ENCODE measurements around the gene RPL22L1. TPM values are rescaled to one million over a fixed set of nuclear protein-coding genes. Genes with fewer than 3 reads are reported as not detected.
"Not testable (repeated sequence)": the region's sequence is repeated elsewhere in the genome, so short reads cannot be mapped to it uniquely, and the experiment has no call there.

The RPL22L1 gene
- total RNA-seq, 2 experiments from 2014 or later, result 51.7 to 58.9 TPM

DNA sequence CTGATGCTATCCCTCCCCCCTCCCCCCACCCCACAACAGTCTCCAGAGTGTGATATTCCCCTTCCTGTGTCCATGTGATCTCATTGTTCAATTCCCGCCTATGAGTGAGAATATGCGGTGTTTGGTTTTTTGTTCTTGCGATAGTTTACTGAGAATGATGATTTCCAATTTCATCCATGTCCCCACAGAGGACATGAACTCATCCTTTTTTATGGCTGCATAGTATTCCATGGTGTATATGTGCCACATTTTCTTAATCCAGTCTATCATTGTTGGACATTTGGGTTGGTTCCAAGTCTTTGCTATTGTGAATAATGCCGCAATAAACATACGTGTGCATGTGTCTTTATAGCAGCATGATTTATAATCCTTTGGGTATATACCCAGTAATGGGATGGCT, 8.7 kb upstream of the RPL22L1 start:
- H3K9me2 ChIP-seq (ENCODE audit: insufficient read depth, low read length); H3K4me3 ChIP-seq (ENCODE audit: low read depth, low read length, poor library complexity, severe bottlenecking); H3K79me2 ChIP-seq (ENCODE audit: insufficient read depth, low read depth, low read length); CTCF ChIA-PET (ENCODE audit: unreplicated experiment); intact Hi-C loops (cut with micrococcal nuclease; ENCODE audit: unreplicated experiment); H3K36me3 ChIP-seq (ENCODE audit: insufficient read depth, low read length); H3K4me2 ChIP-seq (ENCODE audit: low read length); H3K4me1 ChIP-seq (ENCODE audit: insufficient read depth, low read length, poor library complexity, severe bottlenecking); H4K20me1 ChIP-seq (ENCODE audit: insufficient read depth, low read length); H3K27ac ChIP-seq (ENCODE audit: low read depth, low read length, poor library complexity, severe bottlenecking); H3K9me3 ChIP-seq (ENCODE audit: low read length); H2AFZ ChIP-seq (ENCODE audit: low read length); BruUV-seq (replicated peaks); DNase-seq (ENCODE audit: low spot score): not testable (repeated sequence)
- POLR2A ChIA-PET, result interaction anchor here (0.7 kb wide), 1 partner anchor 112 kb away, joined by 3 read pairs; no protein-coding TSS in a partner anchor

DNA sequence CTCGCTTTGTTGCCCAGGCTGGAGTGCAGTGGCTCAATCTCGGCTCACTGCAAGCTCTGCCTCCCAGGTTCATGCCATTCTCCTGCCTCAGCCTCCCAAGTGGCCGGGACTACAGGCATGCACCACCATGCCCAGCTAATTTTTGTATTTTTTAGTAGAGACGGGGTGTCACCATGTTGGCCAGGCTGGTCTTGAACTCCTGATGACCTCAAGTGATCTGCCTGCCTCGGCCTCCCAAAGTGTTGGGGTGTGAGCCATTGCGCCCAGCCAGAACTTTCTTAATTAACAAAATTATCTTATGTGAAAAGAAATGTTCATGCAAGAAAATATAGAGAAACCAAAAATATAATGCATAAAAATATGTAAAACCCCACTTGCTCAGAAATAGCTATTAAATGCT, 7.3 kb upstream of the RPL22L1 start:
- DNase-seq (ENCODE audit: low spot score); H3K4me1 ChIP-seq (ENCODE audit: insufficient read depth, low read length, poor library complexity, severe bottlenecking); H4K20me1 ChIP-seq (ENCODE audit: insufficient read depth, low read length); intact Hi-C loops (cut with micrococcal nuclease; ENCODE audit: unreplicated experiment); H3K36me3 ChIP-seq (ENCODE audit: insufficient read depth, low read length); BruUV-seq (replicated peaks); H3K4me3 ChIP-seq (ENCODE audit: low read depth, low read length, poor library complexity, severe bottlenecking); H3K9me2 ChIP-seq (ENCODE audit: insufficient read depth, low read length); CTCF ChIA-PET (ENCODE audit: unreplicated experiment); H3K9me3 ChIP-seq (ENCODE audit: low read length); H3K4me2 ChIP-seq (ENCODE audit: low read length); H3K79me2 ChIP-seq (ENCODE audit: insufficient read depth, low read depth, low read length); H2AFZ ChIP-seq (ENCODE audit: low read length); H3K27ac ChIP-seq (ENCODE audit: low read depth, low read length, poor library complexity, severe bottlenecking): not testable (repeated sequence)
- POLR2A ChIA-PET, result interaction anchor here (0.6 to 1.7 kb wide), 4 partner anchors 9 to 556 kb away, joined by 3 to 5 read pairs (median 4); no protein-coding TSS in a partner anchor

GRCh38 chr3:170876537-170876936, 6.5 kb upstream of the RPL22L1 start:
- no peaks in the 10 kb centered on the region for H3K9me2 ChIP-seq (ENCODE audit: insufficient read depth, low read length)
- no peak for DNase-seq (ENCODE audit: low spot score)
- no peaks in the 10 kb centered on the region for H3K79me2 ChIP-seq (ENCODE audit: insufficient read depth, low read depth, low read length)
- POLR2A ChIA-PET, result interaction anchor here (0.6 to 1.2 kb wide), 4 partner anchors 8 to 1716 kb away, joined by 3 to 6 read pairs (median 4); no protein-coding TSS in a partner anchor
- H3K36me3 ChIP-seq (ENCODE audit: insufficient read depth, low read length), result no peaks in the 10 kb centered on the region
- H4K20me1 ChIP-seq (ENCODE audit: insufficient read depth, low read length), result no peaks in the 10 kb centered on the region
- intact Hi-C loops (cut with micrococcal nuclease; ENCODE audit: unreplicated experiment), result no loop called here
- CTCF ChIA-PET (ENCODE audit: unreplicated experiment), result no interaction called here
- no peak overlapping the region for H3K27ac ChIP-seq (ENCODE audit: low read depth, low read length, poor library complexity, severe bottlenecking)
- no peak for TF ChIP-seq EZH2phosphoT487 (IDR thresholded peaks at IDR 0.05; ENCODE audit: borderline replicate concordance, low read depth, low read length)
- TF ChIP-seq CTCF (conservative IDR thresholded peaks at IDR 0.05; ENCODE audit: low read length), result no peak
- no peak overlapping the region for H2AFZ ChIP-seq (ENCODE audit: low read length)
- H3K4me3 ChIP-seq (ENCODE audit: low read depth, low read length, poor library complexity, severe bottlenecking), result no peak overlapping the region
- no peaks in the 10 kb centered on the region for H3K4me1 ChIP-seq (ENCODE audit: insufficient read depth, low read length, poor library complexity, severe bottlenecking)
- H3K9me3 ChIP-seq (ENCODE audit: low read length), result no peaks in the 10 kb centered on the region
- no peak overlapping the region for H3K4me2 ChIP-seq (ENCODE audit: low read length)
- no TSS peak for BruUV-seq (replicated peaks)

GRCh38 chr3:170869239-170869590, 780 bp downstream of the RPL22L1 start:
- Histone ChIP-seq H3K9me2 (ENCODE audit: insufficient read depth, low read length) (no peaks in the 10 kb centered on the region), H2AFZ (ENCODE audit: low read length) (no peak overlapping the region), H4K20me1 (ENCODE audit: insufficient read depth, low read length) (peaks cover 14% of the 10 kb centered on the region), H3K4me2 (ENCODE audit: low read length) (peak overlapping the region; percentile 73), H3K4me3 (ENCODE audit: low read depth, low read length, poor library complexity, severe bottlenecking) (peak overlapping the region; percentile 97), H3K36me3 (ENCODE audit: insufficient read depth, low read length) (peaks cover 55% of the 10 kb centered on the region), H3K4me1 (ENCODE audit: insufficient read depth, low read length, poor library complexity, severe bottlenecking) (peaks cover 27% of the 10 kb centered on the region), H3K9me3 (ENCODE audit: low read length) (no peaks in the 10 kb centered on the region), H3K27ac (ENCODE audit: low read depth, low read length, poor library complexity, severe bottlenecking) (peak overlapping the region; percentile 90), H3K79me2 (ENCODE audit: insufficient read depth, low read depth, low read length) (peaks cover 41% of the 10 kb centered on the region)
- DNase-seq (ENCODE audit: low spot score), result no peak
- ChIA-PET POLR2A (interaction anchor here (1.0 to 2.4 kb wide), 14 partner anchors 10 to 1654 kb away, joined by 3 to 12 read pairs (median 4); partner anchors contain the start of genes EIF5A2 and TNFSF10), CTCF (ENCODE audit: unreplicated experiment) (no interaction called here)
- intact Hi-C loops (cut with micrococcal nuclease; ENCODE audit: unreplicated experiment), result loop anchor here (5.0 kb wide), 2 partner anchors 237 to 512 kb away; partner anchors contain the start of gene SKIL
- BruUV-seq (replicated peaks), result no TSS peak
- no peak for TF ChIP-seq EZH2phosphoT487 (IDR thresholded peaks at IDR 0.05; ENCODE audit: borderline replicate concordance, low read depth, low read length)
- TF ChIP-seq CTCF (conservative IDR thresholded peaks at IDR 0.05; ENCODE audit: low read length), result no peak
